NK-92 treated with Interleukin-12 subunit alpha and Interleukin-12 subunit beta, amount 100 ng/mL, for 24 hours (cell line): ENCODE measurements around the gene MAP4K2.

Source experiments
- DNase-seq: peaks from one replicate; lab custom pipeline; 2025; lab: John Stamatoyannopoulos, UW

MAP4K2 gene

DNA sequence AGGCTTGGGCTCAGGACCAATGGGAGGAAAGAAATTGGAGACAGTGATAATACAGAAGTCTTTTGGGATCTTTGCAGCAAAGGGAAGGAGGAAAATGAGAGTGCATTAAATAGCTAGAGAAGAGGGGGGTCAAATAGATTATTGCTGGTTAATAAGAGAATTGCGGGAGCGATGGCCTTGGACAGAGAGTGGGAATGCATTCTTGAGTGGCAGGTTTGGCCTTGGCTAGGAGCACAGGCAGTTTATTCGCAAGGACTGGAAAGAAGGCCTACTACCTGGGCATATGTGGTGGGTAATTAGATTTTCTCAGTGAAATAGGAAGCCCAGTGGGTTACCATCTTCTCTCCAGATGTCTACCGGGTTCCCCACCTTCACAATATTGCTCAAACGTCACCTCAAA is 10.8 kb upstream of the MAP4K2 start:
- DNase-seq: no peak

- DNase-seq: no peak
These were observed 7.9 kb upstream of the MAP4K2 start for GRCh38 chr11:64810891-64811272.

GRCh38 chr11:64810271-64810890 is 7.4 kb upstream of the MAP4K2 start, which contains the start of gene MEN1:
MEN1 (minus strand) TSS chr11:64810551; CDS start chr11:64810109, 442 bp downstream.
- DNase-seq: peak; percentile 83

GRCh38 chr11:64809781-64810241 is 6.8 kb upstream of the MAP4K2 start:
- no peak for DNase-seq

DNA sequence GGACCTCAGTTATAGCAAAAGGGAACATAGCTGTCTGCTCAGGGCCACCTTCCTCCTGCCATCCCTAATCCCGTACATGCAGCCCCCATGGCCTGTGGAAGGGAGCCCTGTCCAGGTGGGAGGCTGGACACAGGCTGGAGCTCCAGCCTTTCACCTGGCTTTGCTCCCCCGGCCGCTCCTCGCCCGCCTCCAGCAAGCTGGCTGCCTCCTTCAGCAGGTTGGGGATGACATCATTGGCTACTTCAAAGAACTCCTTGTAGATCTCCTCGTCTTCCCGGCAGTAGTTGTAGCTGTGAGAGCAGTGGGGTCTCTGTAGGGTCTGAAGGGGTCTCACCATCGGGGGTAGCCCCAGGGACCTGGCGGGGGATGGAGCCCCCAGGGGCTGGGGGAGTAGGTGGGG is 2.5 kb upstream of the MAP4K2 start:
- no peak for DNase-seq

- no peak for DNase-seq
These were observed 1.6 kb upstream of the MAP4K2 start for GRCh38 chr11:64804346-64805210.

GRCh38 chr11:64803846-64804345 is 882 bp upstream of the MAP4K2 start:
- no peak for DNase-seq

DNA sequence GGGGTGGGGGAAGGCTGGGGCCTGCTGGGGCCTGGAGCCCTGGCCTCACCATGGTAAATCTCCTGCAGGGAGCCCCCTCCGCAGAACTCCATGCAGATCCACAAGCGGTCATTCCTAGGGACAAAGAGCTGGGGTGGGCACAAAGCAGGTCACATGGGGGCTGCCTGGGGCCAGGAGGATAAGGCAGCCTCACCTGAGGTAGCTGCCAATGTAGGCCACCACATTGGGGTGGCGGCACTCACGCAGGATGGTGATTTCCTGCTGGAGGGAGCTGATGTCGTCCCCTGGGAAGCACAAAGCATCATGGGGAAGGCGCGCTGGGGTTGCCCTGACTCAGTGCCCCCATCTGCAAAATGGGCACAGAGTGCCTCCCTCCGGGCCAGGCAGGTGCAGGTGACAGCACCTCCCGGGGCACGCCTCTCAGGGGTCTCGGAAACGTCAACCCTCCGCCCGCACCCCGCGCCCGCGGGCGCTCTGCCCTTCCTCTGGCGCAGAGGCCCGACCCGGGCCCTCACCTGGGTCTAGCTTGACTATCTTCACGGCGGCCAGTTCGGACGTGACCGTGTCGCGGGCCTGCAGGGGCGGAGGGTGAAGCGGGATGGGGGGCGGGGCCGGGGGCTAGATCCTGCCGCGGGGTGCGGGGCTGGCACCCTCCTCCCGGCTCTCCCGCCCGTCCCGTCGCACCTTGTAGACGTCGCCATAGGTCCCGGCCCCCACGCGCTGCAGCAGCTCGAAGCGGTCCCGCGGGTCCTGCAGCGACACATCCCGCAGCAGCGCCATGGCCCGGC is 450 bp downstream of the MAP4K2 start:
- DNase-seq: no peak

- no peak for DNase-seq
These were observed 1.2 kb downstream of the MAP4K2 start for GRCh38 chr11:64801561-64802369.

DNA sequence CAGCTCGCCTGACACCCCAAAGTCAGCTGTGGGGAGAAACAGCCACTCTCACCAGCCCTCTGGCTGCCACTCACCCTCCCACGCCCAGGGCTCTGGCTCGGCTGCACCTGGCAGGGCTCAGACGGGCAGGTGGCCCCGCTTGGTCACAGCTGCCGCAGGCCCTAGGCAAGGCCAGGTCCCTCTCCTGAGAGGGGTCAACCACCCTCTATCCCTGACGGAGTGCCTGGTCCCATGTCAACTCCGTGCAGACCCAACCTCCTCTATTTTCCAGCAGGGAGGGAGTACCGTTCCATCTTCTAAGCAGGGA is 1.9 kb downstream of the MAP4K2 start:
- DNase-seq: no peak

DNA sequence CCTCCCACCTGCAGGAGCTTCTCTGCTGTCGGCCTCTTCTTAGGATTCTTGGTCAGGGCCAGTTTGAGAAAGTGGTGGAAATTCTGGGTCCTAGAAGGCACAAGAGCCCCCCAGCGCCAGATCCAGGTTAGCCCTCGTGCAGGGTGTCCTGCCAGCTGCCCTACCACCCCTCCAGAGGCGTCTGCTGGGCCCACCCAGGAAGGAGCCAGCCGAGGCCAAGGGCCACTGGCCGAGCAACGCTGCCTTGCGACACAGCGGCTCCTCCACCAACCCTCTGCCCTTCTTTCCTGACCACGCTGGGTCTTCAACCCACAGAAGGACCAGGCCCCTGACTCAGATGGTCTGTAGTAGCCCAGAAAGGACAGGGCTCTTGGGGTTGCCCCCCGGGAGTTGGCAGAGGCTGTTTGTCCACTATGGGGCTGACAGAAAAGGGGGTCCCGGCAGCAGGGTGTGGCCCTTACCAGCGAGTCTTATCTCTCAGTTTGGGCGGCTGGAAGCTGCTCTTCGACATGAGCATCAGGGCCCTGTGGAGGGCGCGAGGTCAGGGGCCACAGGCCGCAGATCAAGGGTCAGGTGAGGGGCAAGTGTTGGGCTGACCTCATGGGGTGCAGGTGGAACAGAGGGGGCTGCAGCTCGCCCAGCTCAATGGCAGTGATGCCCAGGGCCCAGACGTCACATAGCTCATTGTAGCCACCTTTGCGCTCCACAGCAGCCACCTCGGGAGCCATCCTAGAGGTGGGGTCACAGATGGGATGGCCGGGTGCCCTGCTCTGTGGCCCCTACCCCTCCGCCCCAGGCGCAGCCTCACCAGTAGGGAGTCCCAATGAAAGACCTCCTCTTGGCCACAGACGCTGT is 2.5 kb downstream of the MAP4K2 start:
- DNase-seq: no peak

- DNase-seq: no peak
These were observed 3.3 kb downstream of the MAP4K2 start for GRCh38 chr11:64799623-64800302.

- DNase-seq: no peak
These were observed 3.8 kb downstream of the MAP4K2 start for GRCh38 chr11:64799256-64799622.

- no peak for DNase-seq
These were observed 6.1 kb downstream of the MAP4K2 start for GRCh38 chr11:64796757-64797541.

DNA sequence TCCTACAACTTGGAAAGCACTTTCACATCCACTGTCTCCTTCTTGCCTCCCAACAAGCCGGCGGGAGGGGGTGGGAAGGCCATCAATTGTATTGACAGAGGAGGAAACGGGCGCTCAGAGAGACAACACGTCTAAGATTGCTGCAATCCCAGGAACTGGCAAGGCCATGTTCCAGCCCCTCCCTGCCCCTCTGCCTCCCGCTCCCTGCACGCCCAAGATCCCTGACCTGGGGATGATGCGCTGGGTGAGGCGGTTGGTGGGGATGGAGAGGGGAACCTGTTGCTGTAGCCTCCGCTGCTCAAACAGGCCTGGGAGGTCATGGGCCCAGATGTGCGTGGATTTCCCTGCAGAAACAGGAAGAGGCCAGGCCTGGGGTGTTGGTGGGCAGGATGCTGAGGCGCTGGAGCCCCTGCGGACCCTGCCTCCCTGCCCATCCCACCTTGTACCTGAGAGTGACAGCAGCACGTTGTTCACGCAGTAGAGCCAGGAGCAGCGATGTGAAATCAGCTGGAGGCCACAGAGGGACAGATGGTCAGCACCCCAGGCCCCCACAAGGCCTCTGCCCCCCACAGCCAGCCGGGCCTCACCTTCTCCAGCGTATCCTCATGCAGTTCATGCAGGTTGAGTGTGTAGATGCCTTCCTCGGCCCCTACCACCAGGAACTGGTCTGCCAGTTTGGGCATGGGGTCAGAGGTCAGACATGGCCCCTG is 6.8 kb downstream of the MAP4K2 start:
- DNase-seq: no peak

DNA sequence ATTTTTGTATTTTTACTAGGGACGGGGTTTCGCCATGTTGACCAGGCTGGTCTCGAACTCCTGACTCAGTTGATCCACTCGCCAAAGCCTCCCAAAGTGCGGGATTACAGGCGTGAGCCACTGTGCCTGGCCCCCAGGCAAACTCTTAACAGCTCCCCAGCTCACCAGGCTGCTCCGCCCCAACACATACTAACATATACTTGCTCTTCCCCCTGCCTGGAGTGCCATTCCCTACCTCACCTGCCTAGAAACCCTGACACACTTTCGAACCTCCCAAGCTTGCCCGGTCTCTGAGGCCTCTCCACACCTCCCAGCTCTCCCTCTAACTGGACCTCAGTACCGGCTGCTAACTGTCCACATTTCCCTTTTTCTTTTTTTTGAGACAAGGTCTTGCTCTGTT is 8.5 kb downstream of the MAP4K2 start:
- DNase-seq: no peak

GRCh38 chr11:64793271-64794160 is 9.5 kb downstream of the MAP4K2 start:
- no peak for DNase-seq

- DNase-seq: no peak
These were observed 10.5 kb downstream of the MAP4K2 start for GRCh38 chr11:64792482-64792881.
